NCI-H2081 (cell line): ENCODE results near the gene USB1.
"Not testable (repeated sequence)": the region's sequence is repeated elsewhere in the genome, so short reads cannot be mapped to it uniquely, and the experiment has no call there.

Experiments used
- DNase-seq, 2 experiments: peaks; one replicate each; lab custom pipeline; 2025; lab: John Stamatoyannopoulos, UW

Gene USB1

GRCh38 chr16:57995721-57996405 is 5.3 kb upstream of the USB1 start:
- no peak for DNase-seq

DNA sequence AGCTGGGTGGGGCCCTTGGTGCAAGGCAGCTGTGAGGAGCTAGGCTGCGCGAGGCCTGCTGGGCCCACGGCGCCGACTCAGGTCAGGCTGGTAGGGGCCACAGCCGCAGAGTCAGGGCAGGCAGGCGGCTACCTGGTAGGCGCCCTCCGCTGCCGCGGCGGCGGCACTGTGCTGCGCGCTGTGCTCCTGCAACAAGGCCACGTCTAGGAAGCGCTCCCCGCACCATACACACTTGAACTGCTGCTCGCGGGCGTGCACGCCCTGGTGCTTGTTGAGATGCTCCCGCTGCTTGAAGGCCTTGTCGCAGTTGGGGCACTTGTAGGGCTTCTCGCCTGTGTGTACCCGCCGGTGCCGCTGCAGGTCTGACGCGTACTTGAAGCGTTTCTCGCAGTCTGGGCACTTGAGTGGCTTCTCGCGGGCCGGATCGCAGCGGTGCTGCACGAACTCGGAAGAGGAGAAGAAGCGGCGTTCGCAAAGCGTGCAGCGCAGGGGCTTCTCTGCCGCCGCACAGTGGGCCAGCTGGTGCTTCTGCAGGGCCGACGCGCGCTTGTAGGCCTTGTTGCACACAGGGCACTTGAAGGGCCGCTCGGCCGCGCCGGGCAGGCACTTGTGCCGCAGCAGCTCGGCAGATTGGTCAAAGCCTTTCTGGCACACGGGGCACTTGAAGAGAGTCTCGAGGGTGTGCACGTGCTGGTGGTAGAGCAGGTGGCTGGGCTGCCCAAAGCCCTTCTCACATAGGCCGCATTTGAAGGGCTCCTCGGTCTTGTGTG is 4.6 kb upstream of the USB1 start:
- no peak for DNase-seq

DNA sequence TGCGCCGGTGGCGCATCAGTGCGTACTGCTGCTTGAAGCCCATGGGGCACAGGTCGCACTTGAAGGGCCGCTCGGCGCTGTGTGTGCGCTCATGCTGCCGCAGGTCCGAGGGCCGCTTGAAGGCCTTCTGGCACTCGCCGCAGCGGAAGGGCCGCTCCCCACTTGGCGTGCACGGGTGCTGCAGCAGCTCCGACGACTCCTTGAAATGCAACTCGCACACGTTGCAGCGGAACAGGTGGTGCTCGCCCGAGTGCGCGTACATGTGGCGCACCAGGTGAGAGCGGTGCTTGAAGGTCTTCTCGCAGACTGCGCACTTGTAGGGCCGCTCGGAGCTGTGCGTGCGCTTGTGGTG is 4.1 kb upstream of the USB1 start:
- DNase-seq = no peak

DNA sequence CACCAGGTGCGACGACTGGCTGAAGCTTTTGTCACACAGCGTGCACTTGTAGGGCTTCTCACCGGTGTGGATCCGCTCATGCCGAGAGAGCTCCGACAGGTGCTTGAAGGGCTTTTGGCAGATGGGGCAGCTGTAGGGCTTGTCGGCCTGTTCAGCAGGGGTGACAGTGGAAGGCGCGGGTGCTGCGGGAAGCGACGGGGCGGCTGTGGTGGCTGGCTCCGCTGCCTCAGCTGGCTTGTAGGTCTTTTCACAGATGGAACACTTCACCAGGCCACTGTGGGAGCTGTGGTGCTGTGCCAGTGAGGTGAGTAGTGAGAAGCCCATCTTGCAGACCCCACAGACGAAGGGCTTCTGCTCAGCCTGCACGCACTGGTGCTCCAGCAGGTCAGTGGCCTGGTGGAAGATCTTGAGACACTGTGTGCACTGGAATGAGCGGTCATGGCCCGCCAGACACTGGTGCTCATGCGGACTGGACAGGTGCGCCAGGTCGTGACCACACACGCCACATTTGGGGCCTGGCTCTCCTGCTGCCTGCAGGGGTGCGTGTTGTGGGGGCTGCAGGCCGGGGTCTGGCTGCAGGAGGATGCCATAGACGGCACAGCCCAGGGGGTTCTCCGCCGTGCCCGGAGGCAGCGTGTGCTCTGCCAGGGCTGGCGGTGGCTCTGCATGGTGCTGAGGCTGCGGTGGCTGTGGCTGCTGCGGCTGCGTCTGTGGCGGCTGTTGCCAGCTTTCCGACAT is 3.5 kb upstream of the USB1 start:
- DNase-seq = no peak

DNA sequence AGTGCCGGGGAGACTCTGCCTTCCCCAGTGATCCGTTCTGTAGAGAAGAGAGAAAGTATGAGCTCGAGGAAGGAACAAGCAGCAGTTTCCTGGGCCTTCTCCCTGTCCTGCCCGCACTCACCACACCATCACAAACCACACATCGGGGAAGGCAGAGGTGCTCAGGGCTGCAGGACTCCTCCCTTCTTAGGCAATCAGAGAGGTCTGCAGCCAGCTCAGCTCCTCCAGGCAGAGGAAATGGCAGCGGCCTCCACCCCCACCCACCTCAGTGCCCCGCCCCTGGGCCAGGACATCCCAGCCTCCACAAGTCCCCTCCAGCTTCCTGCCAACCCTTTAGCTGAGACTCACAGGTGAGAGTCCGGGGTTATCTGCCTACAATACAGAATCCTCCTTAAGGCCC is 2.7 kb upstream of the USB1 start:
- no peak for DNase-seq

- DNase-seq = no peak
Measured at GRCh38 chr16:57998992-57999365, 2.2 kb upstream of the USB1 start.

DNA sequence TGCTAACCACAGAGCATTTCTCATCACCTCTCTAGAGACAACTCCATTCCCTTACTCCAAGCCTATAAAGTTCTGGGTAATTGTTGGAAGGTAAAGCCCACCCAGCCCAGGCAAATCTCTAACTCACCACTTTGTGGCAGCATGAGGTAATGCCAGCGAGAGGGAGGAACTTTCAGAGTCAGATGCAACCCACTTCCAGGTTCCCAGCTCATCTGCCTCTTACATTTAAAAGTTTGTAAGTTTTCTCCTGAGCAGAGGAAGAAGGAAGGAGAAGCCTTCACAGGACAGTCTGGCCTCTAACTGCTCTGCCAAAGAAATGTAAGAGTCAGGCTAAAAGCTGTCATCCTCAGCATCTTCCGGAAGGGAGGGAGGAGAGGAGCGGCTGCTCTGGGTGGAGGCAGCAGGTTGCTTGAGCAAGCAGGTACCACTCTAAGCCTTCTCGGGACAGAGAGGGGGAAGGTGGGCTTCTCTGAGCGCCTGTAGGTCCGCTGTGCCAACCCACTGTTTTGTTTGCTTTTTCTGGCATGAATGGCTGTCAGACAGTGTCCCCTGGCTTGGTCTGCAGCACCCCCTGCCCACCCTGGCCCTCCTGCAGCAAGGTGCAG is 1.7 kb upstream of the USB1 start:
- DNase-seq = no peak

DNA sequence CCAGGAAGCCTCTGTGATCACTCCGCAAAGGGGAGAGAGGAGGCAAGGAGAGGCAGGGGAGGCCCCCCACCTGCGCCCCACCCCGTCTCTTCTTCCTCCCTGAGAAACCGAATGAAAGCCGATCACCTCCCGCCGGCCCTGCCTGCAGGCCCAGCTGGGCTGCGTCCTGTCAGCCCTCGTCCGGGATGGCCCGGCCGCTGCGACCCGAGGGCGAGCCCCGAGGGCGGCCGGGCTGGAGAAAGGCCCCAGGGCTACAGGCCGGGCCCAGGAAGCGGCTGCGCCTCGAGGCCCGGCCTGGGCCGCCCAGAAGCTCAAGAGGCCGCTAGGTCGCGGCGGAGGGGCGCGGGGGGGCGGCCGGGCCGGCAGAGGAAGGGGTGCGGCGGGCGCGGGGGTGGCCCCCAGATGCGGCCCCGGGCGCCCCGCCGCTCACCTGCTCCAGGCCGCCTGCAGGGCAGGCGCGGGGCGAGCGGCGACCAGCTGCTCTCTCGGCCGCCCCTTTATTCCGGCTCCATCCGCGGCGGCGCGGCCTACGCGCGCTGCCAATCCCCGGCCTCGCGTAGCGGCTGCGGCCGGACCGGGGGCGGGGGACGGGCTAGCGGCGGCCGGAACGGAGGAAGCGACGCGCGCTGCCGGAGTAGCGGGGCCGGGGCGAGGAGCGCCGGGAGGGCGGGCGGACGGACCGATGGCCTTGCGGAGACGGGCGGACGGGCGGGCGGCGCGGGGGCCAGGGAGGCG is 1.1 kb upstream of the USB1 start, which contains the start of gene ZNF319:
Gene ZNF319, minus strand, starts transcription at position 702 of the 735 bp plus-strand sequence. CDS start 2,407 bp downstream, outside the sequence.
- no peak for DNase-seq

GRCh38 chr16:58001781-58002415 is 691 bp downstream of the USB1 start:
- no peak for DNase-seq

GRCh38 chr16:58002416-58002800 is 1.2 kb downstream of the USB1 start:
- no peak for DNase-seq

DNA sequence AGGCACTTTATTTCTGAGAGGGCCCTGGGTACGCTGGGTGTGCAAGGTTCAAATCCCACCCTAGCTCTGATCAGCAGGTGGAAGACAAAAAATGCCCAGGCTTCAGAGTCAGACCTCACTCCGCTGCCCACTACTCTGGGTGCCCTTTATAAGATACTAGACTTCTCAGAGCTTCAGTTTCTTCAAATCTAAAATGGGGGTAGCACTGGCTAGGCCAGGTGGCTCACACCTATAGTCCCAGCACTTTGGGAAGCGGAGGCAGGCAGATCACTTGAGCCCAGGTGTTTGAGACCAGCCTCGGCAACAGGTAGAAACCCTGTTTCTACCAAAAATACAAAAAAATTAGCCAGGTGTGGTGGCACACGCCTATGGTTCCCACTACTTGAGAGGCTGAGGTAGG is 1.7 kb downstream of the USB1 start:
- DNase-seq = no peak

DNA sequence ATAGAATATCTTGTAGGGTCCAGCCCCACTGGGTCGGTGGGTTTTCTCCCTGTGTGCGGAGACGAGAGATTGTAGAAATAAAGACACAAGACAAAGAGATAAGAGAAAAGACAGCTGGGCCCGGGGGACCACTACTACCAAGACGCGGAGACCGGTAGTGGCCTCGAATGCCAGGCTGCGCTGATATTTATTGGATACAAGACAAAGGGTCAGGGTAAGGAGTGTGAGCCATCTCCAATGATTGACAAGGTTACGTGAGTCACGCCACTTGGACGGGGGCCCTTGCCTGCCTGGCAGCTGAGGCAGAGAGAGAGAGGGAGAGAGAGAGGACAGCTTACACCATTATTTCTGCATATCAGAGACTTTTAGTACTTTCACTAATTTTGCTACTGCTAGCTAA is 3.5 kb downstream of the USB1 start:
- DNase-seq = not testable (repeated sequence)

GRCh38 chr16:58009856-58010416 is 8.7 kb downstream of the USB1 start:
- DNase-seq = no peak

DNA sequence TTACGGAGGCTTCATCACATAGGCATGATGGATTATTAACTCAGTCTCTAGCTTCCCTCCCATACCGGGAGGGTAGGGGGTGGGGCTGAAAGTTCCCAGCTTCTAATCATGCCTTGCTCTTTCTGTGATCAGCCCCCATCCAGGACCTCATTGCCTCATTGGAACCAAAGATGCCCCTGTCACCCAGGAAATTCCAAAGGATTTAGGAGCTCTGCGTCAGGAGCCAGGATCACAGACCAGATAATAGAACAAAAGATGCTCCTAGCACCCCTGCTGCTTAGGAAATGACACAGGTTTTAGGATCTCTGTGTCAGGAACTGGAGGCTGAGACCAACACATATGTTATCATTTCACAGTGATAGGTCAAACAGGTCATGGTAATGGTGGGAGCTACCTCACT is 9.7 kb downstream of the USB1 start:
- no peak for DNase-seq

DNA sequence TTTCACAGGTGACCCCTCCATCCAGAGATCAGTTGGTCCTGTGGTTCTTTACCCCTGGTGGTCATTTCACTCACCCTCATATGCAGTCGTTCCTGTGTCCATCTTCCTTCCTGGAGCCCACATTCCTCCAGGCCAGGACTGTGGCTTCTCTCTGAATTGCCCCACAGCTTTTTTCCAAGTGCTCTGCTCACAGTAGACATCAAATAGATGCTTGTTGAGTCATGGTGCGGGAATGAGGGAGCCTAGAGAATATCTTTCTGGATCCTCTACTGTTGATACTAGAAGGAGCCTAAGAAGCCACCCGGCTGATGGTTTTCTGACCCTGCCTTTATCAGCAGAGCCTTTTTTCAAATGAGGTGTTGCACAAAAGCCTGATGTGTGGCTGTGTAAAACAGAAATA is 10.4 kb downstream of the USB1 start:
- DNase-seq = no peak

- DNase-seq = no peak
Measured at GRCh38 chr16:58012481-58012880, 11.3 kb downstream of the USB1 start.

DNA sequence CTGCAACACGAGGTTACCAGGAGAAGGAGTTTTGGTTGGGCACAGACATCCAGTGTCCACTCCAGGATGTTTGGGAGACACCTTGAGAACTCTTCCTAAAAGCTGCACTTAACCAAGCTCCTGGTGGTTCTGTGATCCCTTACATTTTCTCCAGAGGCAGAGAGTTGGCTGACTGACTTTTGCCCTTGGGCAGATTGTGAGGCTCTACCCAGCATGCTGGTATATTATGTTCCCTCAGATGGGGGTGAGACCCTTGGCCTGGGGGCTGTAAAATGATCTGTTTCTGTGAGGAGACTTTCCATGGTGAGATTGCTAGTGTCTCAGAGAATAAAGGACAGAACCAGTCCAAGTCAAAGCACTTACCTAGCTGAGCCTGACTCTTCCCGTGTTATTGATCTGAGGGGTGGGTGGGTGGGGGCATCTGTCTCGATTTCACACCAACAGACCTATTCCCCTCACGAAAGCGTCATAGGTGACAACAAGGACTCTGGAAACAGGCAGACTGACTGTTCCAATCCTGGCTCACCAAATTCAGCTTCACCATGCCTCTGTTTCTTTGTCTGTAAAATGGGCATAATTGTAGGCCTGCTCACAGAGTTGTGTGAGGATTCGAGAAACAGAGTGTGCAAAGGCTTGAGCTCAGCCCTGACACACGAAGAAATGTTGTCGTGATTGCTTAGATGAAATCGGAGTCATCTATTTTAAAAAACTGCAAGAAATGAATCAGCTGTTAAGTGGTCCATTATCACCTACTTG is 12.2 kb downstream of the USB1 start:
- DNase-seq = no peak

DNA sequence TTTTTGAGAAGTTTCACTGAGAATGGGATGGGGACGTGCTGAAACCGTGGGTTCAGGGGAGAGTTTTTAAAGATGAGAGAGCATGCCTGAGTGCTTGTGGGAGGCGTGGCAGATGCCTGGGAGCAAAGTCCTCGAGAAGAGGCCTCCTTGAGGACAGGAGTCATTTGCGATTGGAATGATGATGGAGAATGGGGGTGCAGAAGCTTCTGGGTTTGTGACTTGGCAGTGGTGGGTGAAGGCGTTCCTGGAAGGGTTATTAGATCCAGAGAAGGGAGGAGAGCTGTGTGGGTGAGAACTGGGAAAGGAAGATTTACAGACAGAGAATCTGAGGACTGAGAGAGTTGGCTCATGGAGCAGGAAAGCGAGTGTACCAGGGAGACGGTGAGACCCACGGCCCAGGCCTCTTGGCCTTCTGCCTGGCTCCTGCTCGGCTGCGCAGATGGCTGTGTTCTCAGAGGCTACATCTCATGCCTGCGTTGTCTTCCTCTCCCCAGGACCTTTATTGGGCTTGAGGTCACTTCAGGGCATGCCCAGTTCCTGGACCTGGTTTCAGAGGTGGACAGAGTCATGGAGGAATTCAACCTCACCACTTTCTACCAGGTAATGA is 15.7 kb downstream of the USB1 start:
- DNase-seq = no peak

GRCh38 chr16:58018803-58019202 is 17.6 kb downstream of the USB1 start:
- no peak for DNase-seq
